NCI-H1417 treated with DMSO at 0.1 percent for 48 hours (cell line): ENCODE measurements around the gene DGKI.
"Not testable (repeated sequence)": the region's sequence is repeated elsewhere in the genome, so short reads cannot be mapped to it uniquely, and the experiment has no call there.

Experiments used
- DNase-seq: peaks from one replicate; lab custom pipeline; 2025; lab: John Stamatoyannopoulos, UW

Gene DGKI

DNA sequence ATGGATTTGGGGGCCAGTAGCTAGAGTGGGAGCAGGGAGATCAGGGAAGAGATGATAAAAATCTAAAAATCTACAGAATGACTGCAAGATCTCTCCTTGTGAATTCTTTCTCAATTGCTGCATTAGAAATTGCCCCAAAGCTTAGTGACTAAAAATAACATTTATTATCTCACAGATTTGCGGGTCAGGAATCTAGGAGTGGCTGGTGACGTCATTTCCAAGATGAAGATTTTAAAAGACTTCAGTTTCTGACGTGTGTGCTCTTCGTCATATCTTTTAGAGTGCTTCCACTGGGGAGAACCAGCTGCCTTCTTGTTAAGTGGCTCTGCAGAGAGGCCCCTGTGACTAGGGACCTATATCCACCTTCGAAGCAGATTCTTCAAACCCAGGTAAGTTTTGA lies 112.6 kb downstream of the DGKI start:
- DNase-seq, result no peak

DNA sequence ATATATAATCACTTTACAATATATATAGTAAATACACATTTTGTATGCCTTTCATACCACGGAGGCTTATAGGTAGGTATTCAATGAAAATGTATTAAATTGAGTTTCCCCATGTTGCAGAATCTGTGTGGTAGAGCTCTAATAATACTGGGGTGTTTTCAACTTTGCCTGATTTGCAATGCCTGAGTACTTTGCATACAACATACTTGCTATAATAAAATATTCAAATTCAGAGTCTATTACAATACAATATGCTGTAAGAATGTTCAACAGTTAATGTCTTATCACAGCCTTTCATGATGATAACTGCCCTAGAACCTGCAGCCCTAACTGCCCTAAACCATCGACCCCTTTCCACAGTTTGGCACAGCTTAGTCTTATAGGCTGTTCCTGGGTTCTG lies 114.6 kb downstream of the DGKI start:
- DNase-seq, result no peak

DNA sequence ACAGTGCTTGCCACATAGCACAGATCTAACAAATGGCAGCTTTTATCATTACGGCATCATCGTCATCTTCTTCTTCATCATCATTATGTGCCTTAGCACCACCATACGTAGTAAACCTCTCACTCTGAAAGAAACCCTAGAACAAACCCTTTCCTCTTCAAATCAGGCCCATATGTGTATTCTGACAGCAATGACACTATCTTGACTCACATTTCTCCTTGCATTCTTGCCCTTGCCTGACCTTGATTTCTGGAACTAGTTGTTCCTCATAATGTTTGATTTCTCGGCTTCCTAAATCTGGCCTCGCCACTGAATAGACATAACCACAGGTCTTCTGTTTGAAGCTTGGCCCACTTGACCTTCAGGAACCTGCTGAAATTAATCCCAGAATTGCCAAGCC lies 115.3 kb downstream of the DGKI start:
- DNase-seq, result no peak

DNA sequence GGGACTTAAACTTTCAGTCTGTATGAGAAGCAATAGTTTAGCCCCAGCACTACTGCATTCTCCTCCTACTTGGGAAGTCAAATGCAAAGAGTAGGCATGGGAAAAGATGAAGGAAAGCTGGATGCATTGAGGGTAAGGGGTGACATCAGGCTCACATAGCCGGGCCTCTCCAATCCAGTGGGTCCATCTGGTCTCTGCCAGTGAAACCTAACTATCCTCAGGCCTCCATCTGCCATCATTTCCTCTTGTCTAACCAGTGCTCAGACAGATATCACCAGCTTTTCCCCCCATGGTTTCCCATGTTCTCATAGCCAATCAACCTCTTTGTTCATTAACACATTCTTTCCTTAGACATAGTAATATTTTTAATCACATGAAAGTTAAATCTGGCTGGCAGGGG lies 118.3 kb downstream of the DGKI start:
- DNase-seq, result no peak

DNA sequence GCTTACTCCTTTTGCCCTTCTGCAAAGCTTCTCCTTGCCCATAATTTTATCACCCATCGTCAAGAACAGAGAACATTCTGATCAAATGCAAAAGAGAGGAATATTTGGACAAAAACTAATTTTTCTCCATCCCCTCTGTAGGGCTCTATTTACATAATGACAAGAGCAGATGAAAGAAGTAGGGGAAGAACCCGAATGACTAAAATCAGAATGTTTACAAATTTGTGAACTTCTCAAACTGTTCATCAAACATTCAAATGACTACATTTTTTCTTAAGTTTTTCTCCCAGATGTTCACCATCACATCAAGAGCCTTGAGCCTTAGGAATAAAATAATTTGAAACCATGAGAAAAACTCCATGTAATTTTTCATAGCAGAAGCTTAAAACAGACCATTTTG lies 119.4 kb downstream of the DGKI start:
- DNase-seq, result no peak

DNA sequence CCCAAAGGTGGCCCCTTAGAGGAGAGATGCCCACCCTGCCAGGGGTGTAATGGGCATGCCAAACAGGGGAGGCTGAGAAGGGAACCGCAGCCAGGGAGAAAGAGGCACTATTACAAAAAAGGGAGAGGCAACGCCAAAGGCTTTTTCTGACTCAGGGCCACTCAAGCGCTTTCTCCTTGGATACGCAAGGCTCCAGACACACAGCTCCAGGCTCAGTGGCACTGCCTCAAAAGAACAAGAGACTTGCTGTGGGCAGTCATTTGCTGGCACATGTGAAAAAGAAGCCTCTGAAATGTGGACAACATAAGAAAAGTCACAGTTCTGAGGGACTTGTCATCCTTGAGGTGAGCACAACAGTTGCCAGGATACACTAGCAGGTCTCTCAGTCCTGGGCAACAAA lies 128.4 kb downstream of the DGKI start:
- DNase-seq, result no peak

DNA sequence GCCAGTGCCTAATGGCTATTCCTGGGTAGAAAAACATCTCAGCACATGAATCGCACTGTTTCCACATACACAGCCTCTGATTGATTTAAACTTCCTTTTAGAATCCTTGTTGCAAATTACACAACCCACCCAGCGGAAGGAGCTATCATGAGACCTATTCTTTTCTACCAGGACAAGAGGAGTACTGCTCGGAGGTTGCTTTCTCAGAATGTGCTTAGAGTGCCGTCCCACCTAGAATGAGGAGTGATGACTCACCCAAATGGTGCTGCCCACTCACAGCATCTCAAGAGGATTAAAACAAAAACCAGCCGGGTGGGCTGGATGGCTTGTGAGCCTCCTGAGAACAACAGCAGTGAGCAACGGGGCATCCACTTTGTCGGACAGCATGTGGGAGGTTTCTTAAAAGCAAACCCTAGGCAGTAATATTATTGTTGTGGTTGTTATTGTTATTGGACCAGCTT lies 128.9 kb downstream of the DGKI start:
- DNase-seq, result no peak

DNA sequence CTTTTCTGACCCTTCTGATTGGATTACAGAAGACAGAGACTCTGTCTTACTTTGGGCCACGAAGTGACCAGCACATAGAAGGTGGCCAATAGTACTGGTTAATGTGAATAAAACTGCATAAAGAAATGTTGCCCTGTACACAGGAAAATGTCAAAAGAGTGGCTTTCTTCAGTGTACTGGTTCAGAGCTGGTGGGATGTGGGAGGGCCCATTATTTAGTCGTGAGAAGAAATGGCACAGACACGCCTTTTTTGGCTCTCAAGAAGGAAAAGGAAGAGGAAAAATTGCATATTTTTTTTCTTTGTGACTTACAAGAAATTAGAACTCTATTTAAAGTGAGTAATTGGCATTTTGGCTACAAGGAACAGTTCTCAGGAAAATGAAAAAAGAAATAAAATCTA lies 129.7 kb downstream of the DGKI start:
- no peak for DNase-seq

DNA sequence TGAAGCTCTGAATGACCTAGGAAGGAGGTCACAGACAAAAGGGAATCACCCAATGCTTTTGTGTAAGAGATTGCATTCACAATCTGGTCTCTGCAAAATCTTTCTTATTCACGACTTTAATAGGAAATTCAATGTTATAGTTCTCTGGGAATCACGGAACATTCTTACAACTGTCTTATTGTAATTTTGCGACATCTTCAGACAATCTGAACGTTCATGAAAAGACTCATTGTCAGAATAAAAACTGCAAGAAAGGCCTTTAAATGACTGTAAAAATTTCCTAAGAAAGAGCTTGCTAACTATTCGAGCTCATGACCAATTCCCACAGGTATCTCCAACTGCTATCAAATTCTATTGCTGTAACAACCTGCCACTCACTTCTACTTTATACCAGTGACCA lies 130.7 kb downstream of the DGKI start:
- no peak for DNase-seq

DNA sequence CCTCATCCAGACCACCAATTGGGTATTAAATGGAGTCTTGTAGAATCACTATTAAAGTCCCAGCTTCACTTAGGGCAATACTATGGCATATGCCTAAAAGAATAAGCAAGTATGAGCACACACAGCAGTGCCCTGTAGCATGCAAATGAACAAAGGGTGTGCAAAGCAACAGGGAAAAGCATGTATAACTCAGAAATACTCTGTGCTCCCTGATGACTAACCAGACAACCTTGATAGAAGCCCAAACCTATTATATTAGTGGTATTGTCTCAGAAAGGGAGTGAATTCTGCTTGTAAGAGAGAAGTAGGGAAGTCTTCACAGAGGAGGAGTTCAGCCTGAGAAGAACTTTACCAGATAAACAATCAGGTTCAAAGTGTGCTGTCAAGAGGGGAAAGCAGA lies 131.2 kb downstream of the DGKI start:
- DNase-seq, result no peak

DNA sequence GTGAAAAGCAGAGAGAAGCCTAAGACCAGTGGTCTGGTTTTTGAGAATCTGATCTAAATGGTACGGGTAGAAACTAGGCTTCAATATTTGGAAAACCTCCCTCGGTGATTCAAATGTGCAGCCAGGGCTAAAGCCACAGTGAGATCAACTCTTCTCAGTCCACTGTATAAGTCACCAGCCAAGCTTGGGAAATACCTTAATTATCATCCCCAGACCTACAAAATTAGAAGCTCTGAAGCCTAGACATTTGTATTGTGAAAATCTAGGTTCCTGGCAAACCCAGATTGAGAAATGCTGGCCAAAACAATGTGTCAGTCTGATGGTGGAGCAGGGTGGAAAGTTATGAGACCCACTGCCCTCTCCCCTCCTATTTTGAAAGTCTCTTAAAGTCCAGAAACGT lies 131.7 kb downstream of the DGKI start:
- no peak for DNase-seq

DNA sequence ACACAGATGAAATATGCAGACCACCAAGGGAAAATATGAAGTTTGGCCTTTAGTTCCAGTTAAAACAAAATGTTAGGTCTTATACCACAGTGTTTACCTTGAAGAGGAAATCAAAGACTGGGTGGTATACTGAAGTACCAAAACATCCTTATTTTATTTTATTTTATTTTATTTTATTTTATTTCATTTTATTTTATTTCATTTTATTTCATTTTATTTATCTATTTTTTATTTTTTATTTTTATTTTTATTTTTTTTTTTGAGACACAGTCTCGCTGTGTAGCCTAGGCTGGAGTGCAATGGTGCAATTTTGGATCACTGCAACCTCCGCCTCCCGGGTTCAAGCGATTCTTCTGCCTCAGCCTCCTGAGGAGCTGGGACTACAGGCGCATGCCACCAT lies 140.4 kb downstream of the DGKI start:
- DNase-seq, result not testable (repeated sequence)

DNA sequence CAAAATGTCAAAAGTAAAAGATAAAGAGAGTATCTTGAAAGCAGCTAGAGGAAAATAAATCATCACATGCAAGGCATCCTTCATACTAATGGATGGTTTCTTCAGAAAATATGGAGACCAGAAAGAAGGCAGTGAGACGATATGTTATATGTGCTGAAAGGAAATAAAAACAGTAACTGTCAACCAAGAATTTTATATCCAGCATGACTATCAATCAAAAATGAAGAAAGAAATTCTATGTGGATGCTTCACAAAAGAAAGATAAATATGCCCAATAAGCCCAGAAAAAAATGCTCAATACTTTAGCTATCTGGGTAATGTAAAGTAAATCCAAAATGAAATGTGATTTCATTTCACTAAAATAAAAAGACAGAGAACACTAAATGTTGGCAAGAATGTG lies 142.1 kb downstream of the DGKI start:
- no peak for DNase-seq

DNA sequence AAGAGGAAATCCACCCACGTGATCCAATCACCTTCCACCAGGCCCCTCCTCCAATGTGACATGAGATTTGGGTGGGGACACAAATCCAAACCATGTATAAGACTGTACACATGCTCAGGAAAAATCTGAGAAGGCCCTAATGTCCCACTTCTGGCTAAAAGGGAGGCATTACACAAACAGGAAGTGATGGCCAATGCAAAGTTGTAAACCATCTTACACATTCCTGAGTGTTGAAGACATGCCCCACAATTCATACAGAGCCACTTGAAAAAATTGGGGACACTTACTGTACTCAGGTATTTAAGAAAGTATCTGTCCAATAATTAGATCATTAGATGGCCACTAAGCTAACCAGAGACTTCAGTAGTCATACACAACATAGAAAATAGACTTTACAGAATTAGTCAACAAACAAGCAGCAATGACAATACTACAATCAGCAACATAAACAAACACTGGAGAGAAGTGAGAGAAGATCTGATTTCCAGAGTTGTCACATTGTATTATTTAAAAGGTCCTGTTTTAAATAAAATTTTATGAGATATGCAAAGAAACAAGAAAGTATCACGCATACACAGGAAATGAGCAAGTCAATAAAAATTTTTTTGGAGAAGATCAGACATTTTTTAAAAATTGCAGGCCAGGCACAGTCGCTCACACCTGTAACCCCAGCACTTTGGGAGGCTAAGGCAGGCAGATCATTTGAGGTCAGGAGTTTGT lies 143.3 kb downstream of the DGKI start:
- no peak for DNase-seq

DNA sequence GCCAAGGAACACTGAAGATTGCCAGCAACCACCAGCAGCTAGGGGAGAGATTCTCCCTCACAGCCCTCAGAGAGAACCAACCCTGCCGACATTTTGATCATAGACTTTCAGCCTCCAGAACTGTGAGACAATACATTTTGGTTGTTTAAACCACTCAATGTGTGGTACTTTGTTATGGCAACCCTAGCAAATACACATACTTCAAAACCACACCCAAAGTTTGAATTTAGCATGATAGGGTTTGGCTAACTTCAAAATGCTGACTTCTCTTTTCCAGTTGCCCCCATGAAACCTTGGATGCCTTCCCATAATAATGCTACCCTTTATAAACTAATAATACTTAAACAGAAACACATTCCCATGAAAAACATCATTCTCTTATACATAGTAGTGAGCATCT lies 149.8 kb downstream of the DGKI start:
- DNase-seq, result no peak

DNA sequence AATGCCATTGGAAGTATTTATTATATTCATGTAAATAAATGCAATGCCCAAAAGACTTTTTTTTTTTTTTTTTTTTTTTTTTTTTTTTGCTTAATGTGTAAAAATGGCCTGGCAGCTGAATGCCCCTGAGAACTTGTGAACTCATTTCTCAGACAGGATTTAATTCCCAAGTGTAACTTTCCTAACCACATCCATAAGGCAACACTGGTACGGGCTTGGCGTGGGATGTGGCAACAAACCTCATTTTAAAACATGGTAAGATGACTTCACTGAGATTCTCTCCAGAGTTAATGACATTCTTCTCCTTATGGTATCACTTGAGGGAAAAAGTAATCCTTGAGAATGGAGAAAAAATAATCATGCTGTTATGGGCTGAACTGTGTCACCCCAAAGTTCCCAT lies 150.4 kb downstream of the DGKI start:
- DNase-seq, result no peak

DNA sequence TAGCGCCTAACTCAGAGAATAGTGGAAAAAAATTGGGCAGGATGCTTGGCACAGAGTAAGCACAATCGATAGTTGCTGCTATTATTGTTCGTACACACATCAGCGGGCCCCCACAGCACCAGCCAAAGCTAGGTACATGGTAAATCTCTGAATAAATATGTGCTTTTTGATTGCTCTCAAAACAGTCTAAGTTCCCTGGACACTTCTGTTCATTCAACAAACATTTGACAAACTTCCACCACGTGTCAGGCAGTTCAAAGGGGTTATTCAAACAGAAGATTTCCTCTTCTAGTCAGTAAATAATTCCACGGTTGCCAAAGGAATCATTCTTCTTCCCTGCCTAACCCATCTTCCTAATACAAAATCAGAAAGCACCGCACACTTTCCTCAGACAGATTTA lies 150.8 kb downstream of the DGKI start:
- no peak for DNase-seq

DNA sequence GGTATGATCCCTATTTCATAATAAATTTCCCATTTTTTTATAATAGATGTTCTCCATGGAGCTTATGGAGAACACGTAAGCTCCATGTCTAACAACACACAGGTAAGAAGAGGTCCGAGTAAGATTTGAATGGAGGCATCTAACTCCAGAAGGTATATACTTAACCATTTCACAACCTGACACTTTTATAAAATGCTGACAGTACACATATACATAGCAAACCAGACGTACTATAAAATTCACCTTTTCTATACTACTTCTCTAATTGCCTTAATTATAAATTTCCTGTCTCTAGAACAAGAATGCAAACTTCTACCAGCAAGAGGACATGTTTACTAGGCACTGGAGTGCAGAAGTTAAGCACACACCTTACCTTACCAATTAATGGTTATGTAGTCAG lies 151.3 kb downstream of the DGKI start:
- DNase-seq, result no peak

DNA sequence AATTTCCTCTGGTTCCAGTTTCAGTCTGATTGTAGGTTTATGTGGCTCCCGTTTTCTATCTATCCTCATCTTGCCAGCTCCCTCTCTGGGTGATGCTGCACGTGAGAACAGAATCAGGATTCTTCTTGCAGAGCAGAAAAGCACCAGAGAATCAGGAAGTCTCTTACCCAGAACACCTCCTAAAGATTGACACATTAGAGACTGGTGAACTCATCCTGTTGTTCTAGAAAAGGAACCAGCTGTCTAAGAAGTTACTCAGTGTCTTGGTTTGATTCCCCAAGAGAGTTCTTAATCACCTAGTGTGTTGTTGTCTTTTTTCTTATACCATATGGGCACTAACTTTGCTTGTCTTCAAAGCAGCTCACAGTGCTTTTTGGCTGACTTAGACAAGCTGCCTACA lies 152.4 kb downstream of the DGKI start:
- no peak for DNase-seq

DNA sequence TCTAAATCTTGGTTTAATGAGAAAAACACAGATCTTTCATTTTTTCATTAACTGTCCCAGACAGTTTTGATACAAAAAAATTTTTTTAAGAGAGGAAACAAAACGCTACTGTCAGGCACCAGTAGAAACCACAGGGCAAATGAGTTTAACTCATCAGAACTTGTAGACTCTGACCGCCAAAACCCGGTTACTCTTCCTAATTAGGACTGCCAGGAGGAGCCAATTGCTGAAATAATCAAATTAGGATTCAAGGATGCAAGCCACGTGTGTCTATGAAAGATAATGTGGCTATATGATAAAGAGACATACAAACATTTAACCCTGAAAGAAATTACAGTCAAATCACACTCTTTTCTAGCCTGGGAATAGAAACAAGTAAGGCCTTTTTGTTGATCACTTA lies 154.4 kb downstream of the DGKI start:
- DNase-seq, result no peak

DNA sequence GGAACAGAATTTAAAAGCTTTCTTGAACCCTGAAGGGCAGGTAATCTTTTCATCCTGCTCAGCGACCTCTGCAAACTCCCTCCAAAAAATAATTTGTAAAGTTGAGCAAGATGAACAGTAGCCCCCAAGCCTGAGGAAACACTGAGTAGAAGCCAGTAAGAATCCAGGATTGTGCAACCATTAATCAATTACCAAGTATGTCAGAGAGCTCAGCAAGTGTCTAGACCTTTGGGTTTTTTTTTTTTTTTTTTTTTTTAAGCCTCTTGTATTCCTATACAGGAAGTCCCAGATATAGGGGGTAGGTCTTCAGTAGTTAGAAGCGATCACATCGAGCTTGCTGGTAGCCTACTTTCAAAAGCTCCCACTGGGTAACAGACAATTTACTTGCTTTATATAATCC lies 155.2 kb downstream of the DGKI start:
- no peak for DNase-seq

DNA sequence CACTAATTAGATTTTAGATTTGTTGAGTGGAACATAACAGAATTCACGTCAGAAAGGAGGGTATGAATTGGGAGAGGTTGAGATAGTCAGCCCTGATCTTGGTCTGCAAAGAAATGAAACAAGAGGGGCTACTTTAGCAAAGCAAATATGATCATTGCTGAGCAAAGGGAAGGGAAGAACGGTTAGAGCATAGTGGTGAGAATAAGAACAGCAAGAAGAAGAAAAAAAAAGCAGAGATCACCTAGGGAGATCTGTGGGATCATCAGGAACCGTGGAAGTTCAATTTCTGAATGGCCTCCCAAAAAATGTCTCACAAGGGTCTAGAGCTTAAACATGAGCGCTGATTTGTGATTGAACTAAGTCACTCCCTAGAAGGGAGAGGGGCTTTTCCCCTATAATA lies 156.1 kb downstream of the DGKI start:
- no peak for DNase-seq

DNA sequence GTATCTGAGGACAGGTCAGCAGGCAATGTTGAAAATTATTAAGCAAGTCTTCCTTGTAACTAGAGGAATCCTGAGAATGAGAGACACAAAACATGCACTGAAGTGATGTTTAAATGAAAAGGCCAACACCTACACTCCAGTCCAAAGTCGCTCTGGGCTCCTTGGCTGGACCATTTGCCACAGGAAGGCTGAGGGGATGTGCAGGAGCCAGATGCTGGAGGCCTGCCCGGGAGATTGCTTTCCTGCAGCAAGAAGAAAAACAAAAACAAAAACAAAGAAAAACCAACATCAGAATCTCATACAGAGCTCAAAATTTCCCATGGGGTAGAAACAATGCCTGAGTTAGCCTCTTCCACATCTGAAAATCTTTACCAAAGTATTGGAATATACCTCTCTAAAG lies 157.0 kb downstream of the DGKI start:
- no peak for DNase-seq

DNA sequence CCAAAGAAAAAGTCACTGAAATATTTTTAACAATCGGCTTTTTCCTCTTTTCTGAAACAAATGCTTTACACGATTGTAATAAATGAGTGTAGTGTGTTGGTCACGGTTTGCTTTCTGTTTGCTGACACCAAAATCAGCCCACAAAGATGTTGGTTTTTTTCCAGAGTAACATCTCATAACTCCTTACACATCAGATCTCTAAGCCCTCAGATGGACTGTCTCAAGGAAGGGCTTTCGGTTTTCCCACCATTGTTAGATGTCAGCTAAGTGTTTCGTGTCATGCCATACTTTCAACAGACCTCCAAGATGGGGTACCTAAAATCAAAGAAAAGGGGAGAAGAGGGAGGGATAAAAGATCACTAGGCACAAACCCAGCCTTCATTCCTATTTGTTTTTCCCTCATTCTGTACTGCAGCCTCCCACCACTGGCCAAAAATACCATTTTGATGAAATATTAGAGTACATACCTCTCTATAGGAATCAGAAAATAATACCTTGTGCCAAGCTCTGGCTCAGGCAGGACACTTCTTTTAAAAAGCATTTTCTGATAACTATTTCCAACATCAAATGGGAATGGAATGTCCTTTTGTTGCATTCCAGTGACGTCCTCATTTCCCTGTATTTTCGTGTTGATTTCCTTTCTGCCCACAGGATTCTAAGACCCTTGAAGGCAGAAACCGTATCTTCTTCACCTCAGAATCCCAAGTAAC lies 159.1 kb downstream of the DGKI start:
- no peak for DNase-seq
